HG02981 (cell line): ENCODE results near the gene SPATA20.

ENCODE experiments used
- ATAC-seq: cut with Tn5 transposase; IDR thresholded peaks from one replicate; pipeline ENCODE4 v1.9.1; 2021; ENCODE audit warnings: mild to moderate bottlenecking, moderate library complexity; ENCODE audit not compliant: unreplicated experiment

Gene SPATA20

GRCh38 chr17:50594128-50594823, 47.3 kb downstream of the SPATA20 start:
- ATAC-seq = no peak

GRCh38 chr17:50594892-50595291, 47.9 kb downstream of the SPATA20 start:
- ATAC-seq = no peak

- no peak for ATAC-seq
Measured at GRCh38 chr17:50596191-50597037, 49.4 kb downstream of the SPATA20 start.

GRCh38 chr17:50598487-50598886, 51.5 kb downstream of the SPATA20 start:
- no peak for ATAC-seq

- no peak for ATAC-seq
Measured at GRCh38 chr17:50599606-50600005, 52.6 kb downstream of the SPATA20 start.

GRCh38 chr17:50601823-50602375, 54.9 kb downstream of the SPATA20 start:
- no peak for ATAC-seq

- no peak for ATAC-seq
Measured at GRCh38 chr17:50602836-50603235, 55.9 kb downstream of the SPATA20 start.

- ATAC-seq = no peak
Measured at GRCh38 chr17:50603340-50603739, 56.4 kb downstream of the SPATA20 start.

- no peak for ATAC-seq
Measured at GRCh38 chr17:50604513-50604912, 57.5 kb downstream of the SPATA20 start.

- ATAC-seq = no peak
Measured at GRCh38 chr17:50605429-50605828, 58.5 kb downstream of the SPATA20 start.
